Sciatic nerve (tissue), 1 donor: ENCODE data around the gene LEO1. TPM values are rescaled to one million over a fixed set of nuclear protein-coding genes. Genes with fewer than 3 reads are reported as not detected.

Experiments
- total RNA-seq: library from RNA; stranded (reverse); fragmentation: NEBNext Ultra II Directional; extraction: Animal tissue kit (Norgen Biotek cat#: 25700); gene quantifications from one replicate; pipeline ENCODE4 v1.2.1, GENCODE V29; 2021
- donor health status: DM: no; HTN: no; CAD: no.

The LEO1 gene
- total RNA-seq, 1 donor from 2014 or later = 11.9 TPM

Other genes starting within 250 kb of the LEO1 start
- gene LYSMD2, start 234.1 kb downstream of the LEO1 start, total RNA-seq = 15.7 TPM
- 148 TPM for gene TMOD2, start 220.2 kb downstream of the LEO1 start, total RNA-seq
- 74.7 TPM for gene TMOD3, start 142.1 kb downstream of the LEO1 start, total RNA-seq
- gene MAPK6, start 47.4 kb upstream of the LEO1 start, total RNA-seq = 26.3 TPM
- gene BCL2L10, start 141.0 kb upstream of the LEO1 start, total RNA-seq = not detected
- 12.8 TPM for gene GNB5, start 219.6 kb upstream of the LEO1 start, total RNA-seq